Measurements from ENCODE around the gene BMPR1B. TPM values are rescaled to one million over a fixed set of nuclear protein-coding genes. Genes with fewer than 3 reads are reported as not detected.

Gene BMPR1B
- total and polyA plus RNA-seq, 2 of the 8 experiments (the other 6 are each of a cell fraction or from before 2014, with no cell fraction given), result 0.14 to 1.1 TPM

DNA sequence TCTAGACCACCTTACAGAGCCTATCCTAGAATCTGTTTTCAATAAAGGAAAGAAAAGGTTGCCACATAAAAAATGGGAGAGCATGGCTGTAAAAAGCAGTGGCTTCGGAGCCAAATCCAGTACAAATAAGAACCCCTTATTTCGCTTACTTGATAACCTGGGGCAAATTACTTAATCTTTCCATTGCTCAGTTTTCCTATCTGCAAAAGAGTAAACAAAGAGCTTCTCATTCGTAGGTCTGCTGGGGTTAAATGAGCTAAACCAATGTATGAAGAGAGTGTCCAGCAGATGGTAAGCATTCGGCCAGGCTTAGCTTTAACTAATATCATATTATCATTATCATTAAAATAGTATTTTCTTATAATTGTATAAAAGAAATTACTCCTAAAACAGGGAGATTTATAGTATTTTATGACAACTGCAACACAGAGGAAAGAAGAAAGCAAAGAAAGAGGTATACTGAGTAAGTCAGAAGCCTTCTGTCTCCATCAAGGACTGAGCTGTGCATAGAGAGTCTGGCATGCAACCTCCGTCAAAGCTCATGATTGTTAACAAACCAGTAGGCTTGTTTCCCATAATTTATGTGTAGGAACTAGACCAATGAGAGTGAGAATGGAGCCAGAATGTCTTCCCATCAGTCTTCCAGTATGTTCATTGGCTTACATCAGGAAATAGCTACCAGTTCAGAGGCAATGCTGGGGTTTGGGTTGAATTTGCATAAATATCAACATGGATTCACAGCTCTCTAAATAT is 426.1 kb downstream of the BMPR1B start:
- no peak for DNase-seq (ENCODE audit: low read depth in 1 of 2, low spot score in 2 of 2)

More for the DNA sequence above, 426.1 kb downstream of the BMPR1B start:
- Histone ChIP-seq H3K23ac (ENCODE audit: insufficient read length) (no peak overlapping the region), H3K18ac (ENCODE audit: extremely low read depth, low read length) (no peak overlapping the region), H2BK20ac (ENCODE audit: low read length) (no peak overlapping the region), H3K9ac (replicated peaks in 1 of 4; ENCODE audit: extremely low read depth in 1 of 4, low read depth in 3 of 4, low read length in 3 of 4) (no peak overlapping the region), H3K36me3 (ENCODE audit: control insufficient read depth in 2 of 4, insufficient read depth in 4 of 4, low read length in 3 of 4) (no peaks in the 10 kb centered on the region), H3K27ac (ENCODE audit: low read depth, low read length) (no peak overlapping the region), H2AFZ (ENCODE audit: low read length) (no peak overlapping the region), H3K56ac (replicated peaks; ENCODE audit: insufficient read length, low read depth, low read length) (no peak overlapping the region), H2BK12ac (ENCODE audit: low read depth, low read length) (no peak overlapping the region), H3K4ac (replicated peaks; ENCODE audit: insufficient read length, low read depth, low read length) (no peak overlapping the region), H2AK5ac (ENCODE audit: low read depth, low read length) (no peak overlapping the region), H3K27me3 (replicated peaks in 1 of 4; ENCODE audit: control insufficient read depth in 3 of 4, extremely low read depth in 1 of 4, insufficient read depth in 3 of 4, low read length in 3 of 4) (no peaks in the 10 kb centered on the region), H3K9me3 (ENCODE audit: insufficient read depth in 2 of 2, low read depth in 1 of 2, low read length in 1 of 2) (no peaks in the 10 kb centered on the region), H2BK5ac (ENCODE audit: low read depth, low read length) (no peak overlapping the region), H3K79me1 (ENCODE audit: low read depth, low read length) (no peaks in the 10 kb centered on the region; the same call in 1 of the 2 replicates), H2BK15ac (ENCODE audit: low read length) (no peak overlapping the region), H3K4me3 (ENCODE audit: extremely low read depth in 1 of 4, insufficient read depth in 2 of 4, low read depth in 3 of 4, low read length in 4 of 4) (no peak overlapping the region), H4K20me1 (replicated peaks in 1 of 2; ENCODE audit: control insufficient read depth in 1 of 2, insufficient read depth in 2 of 2, low read length in 2 of 2) (no peaks in the 10 kb centered on the region), H3K79me2 (ENCODE audit: control insufficient read depth in 1 of 2, insufficient read depth in 2 of 2, low read length in 2 of 2) (no peaks in the 10 kb centered on the region), H3K14ac (ENCODE audit: insufficient read length) (no peak overlapping the region), H3K4me2 (ENCODE audit: insufficient read depth in 1 of 2, low read depth in 2 of 2, low read length in 2 of 2) (no peak overlapping the region), H2BK120ac (replicated peaks; ENCODE audit: low read depth, low read length) (no peak overlapping the region), H3K4me1 (replicated peaks in 1 of 4; ENCODE audit: control insufficient read depth in 3 of 4, insufficient read depth in 4 of 4, low read length in 3 of 4) (peaks cover 0 to 13% (median 5%) of the 10 kb centered on the region in 4 experiments; a peak in 4 of 7 replicates), H4K8ac (ENCODE audit: extremely low read depth, insufficient read depth, low read length) (no peak overlapping the region), H4K91ac (replicated peaks; ENCODE audit: insufficient read length, low read length) (no peak overlapping the region), H3K23me2 (ENCODE audit: low read depth, low read length) (no peaks in the 10 kb centered on the region), H4K5ac (ENCODE audit: insufficient read length, low read depth, low read length) (no peak overlapping the region)
- TF ChIP-seq RXRA (IDR thresholded peaks at IDR 0.05; ENCODE audit: insufficient read depth, low read depth, low read length), result no peak
- ChIA-PET POLR2A (ENCODE audit: partially characterized antibody) (no interaction called here), CTCF (ENCODE audit: partially characterized antibody) (interaction anchor here (1.0 to 1.6 kb wide), 3 partner anchors 18 to 24 kb away, joined by 3 to 9 read pairs (median 6); no protein-coding TSS in a partner anchor)
- no peak for FAIRE-seq
- WGBS, 2 experiments (ENCODE audit: extremely low coverage in 1 of 2, insufficient coverage in 1 of 2, insufficient read length in 1 of 2, insufficient replicate concordance in 2 of 2, low coverage in 1 of 2, low lambda C conversion rate in 2 of 2, missing lambda C conversion rate in 1 of 2), result 96% methylated on average over 5 of the region's 5 CpGs; no CpG with 5 or more reads in 1 of the 2 experiments

All from H1 (cell line).